Renal pelvis (tissue), 4 donors: ENCODE data around the gene R3HDML. TPM values are rescaled to one million over a fixed set of nuclear protein-coding genes. Genes with fewer than 3 reads are reported as not detected.
A peak's percentile ranks its signal among the peaks of the same experiment; 100 is the strongest.

Experiments
- DNase-seq: peaks from one replicate; pipeline ENCODE4 v3.0.0-alpha.2; 2013
- polyA plus RNA-seq, 3 donors: library from polyadenylated mRNA; unstranded; fragments of 120-200 nt; gene quantifications; one replicate each; pipeline ENCODE4 v1.2.1, GENCODE V29; 2013; ENCODE audit not compliant: insufficient read length in 3 of 3

Gene R3HDML
- polyA plus RNA-seq, 3 donors = 0.31 to 1.0 (median 0.77) TPM

GRCh38 chr20:44360221-44360620 lies 23.4 kb downstream of the R3HDML start:
- DNase-seq = no peak

- DNase-seq = no peak
Measured at GRCh38 chr20:44361021-44361420, 24.2 kb downstream of the R3HDML start.

GRCh38 chr20:44362466-44362940 lies 25.7 kb downstream of the R3HDML start:
- DNase-seq = no peak

GRCh38 chr20:44364068-44364467 lies 27.2 kb downstream of the R3HDML start:
- no peak for DNase-seq

- no peak for DNase-seq
Measured at GRCh38 chr20:44364780-44365179, 27.9 kb downstream of the R3HDML start.

- no peak for DNase-seq
Measured at GRCh38 chr20:44367746-44368145, 30.9 kb downstream of the R3HDML start.

- DNase-seq = no peak
Measured at GRCh38 chr20:44370639-44371218, 33.9 kb downstream of the R3HDML start.

- no peak for DNase-seq
Measured at GRCh38 chr20:44382641-44383040, 45.8 kb downstream of the R3HDML start.

GRCh38 chr20:44384423-44385027 lies 47.7 kb downstream of the R3HDML start:
- DNase-seq = peak; percentile 42

GRCh38 chr20:44388466-44389023 lies 51.7 kb downstream of the R3HDML start:
- peak; percentile 31 for DNase-seq

GRCh38 chr20:44389871-44390270 lies 53.0 kb downstream of the R3HDML start:
- DNase-seq = no peak

- DNase-seq = no peak
Measured at GRCh38 chr20:44390280-44390679, 53.4 kb downstream of the R3HDML start.

GRCh38 chr20:44392088-44392775 lies 55.4 kb downstream of the R3HDML start:
- no peak for DNase-seq

GRCh38 chr20:44392776-44393607 lies 56.1 kb downstream of the R3HDML start:
- no peak for DNase-seq

- DNase-seq = no peak
Measured at GRCh38 chr20:44393608-44394451, 57.0 kb downstream of the R3HDML start.

- DNase-seq = no peak
Measured at GRCh38 chr20:44394452-44394701, 57.5 kb downstream of the R3HDML start.

- DNase-seq = no peak
Measured at GRCh38 chr20:44394702-44395460, 58.0 kb downstream of the R3HDML start.

GRCh38 chr20:44395461-44396340 lies 58.9 kb downstream of the R3HDML start:
- DNase-seq = no peak

GRCh38 chr20:44396369-44397130 lies 59.7 kb downstream of the R3HDML start:
- no peak for DNase-seq
